HEK293 (cell line): ENCODE measurements around the gene SPEF1.

Experiments used
- CTCF ChIA-PET: fragments of 350-600 bp; formaldehyde crosslinking; extraction: SDS; loops from one replicate; lab custom pipeline; 2021; ENCODE audit warnings: antibody characterized with exemption; lab: Yijun Ruan, JAX
- POLR2A ChIA-PET: fragments of 300-600 bp; formaldehyde crosslinking; extraction: SDS; loops from one replicate; lab custom pipeline; 2020; ENCODE audit warnings: antibody characterized with exemption, inconsistent platforms; lab: Yijun Ruan, JAX
- H3K27ac ChIP-seq: fragments of 200-500 bp; sonication (Bioruptor generic); 2 replicates; pipeline ENCODE4 v1.5.1; 2014; ENCODE audit warnings: low read depth, low read length, control low read depth, inconsistent platforms; ENCODE audit errors: extremely low read depth
- H3K36me3 ChIP-seq, 2 experiments: fragments of 200-500 bp in 1 of 2; sonication (Bioruptor generic) in 1 of 2; 1 replicate in 1 of 2; 2 replicates in 1 of 2; pipeline ENCODE4 v1.5.1; 2014 to 2017; ENCODE audit warnings: inconsistent platforms in 2 of 2, low read length in 2 of 2; ENCODE audit not compliant: control insufficient read depth in 2 of 2, insufficient read depth in 1 of 2
- H3K4me1 ChIP-seq: fragments of 200-500 bp; sonication (Bioruptor generic); 2 replicates; pipeline ENCODE4 v1.5.1; 2014; ENCODE audit warnings: mild to moderate bottlenecking, low read length, inconsistent platforms; ENCODE audit not compliant: control insufficient read depth, insufficient read depth
- H3K4me3 ChIP-seq: 2 replicates; pipeline ENCODE4 v1.5.1; 2011; ENCODE audit warnings: low read depth, mild to moderate bottlenecking, control low read depth, low read length, moderate library complexity
- H3K9me3 ChIP-seq: fragments of 200-500 bp; sonication (Bioruptor generic); 2 replicates; pipeline ENCODE4 v1.5.1; 2014; ENCODE audit warnings: low read depth, low read length, inconsistent platforms; ENCODE audit not compliant: control insufficient read depth, insufficient read depth
- EGR2 ChIP-seq: fragments of 450-650 bp; formaldehyde crosslinking; IDR thresholded peaks from 2 replicates; pipeline ENCODE4 v1.5.1; 2016; ENCODE audit warnings: low read depth, missing biosample characterization, missing genetic modification characterization
- GLIS2 ChIP-seq: fragments of 450-650 bp; formaldehyde crosslinking; IDR thresholded peaks from 2 replicates; pipeline ENCODE4 v1.5.1; 2016; ENCODE audit warnings: missing biosample characterization, missing genetic modification characterization
- KLF1 ChIP-seq: fragments of 450-650 bp; formaldehyde crosslinking; IDR thresholded peaks from 2 replicates; pipeline ENCODE4 v1.5.1; 2016; ENCODE audit warnings: missing biosample characterization, missing genetic modification characterization
- MEIS1 ChIP-seq: sonication (generic); formaldehyde crosslinking; IDR thresholded peaks from 2 replicates; pipeline ENCODE4 v1.8.1; 2022; ENCODE audit warnings: missing genetic modification reagents, mild to moderate bottlenecking, borderline replicate concordance
- SETDB1 ChIP-seq: IDR thresholded peaks from one replicate; pipeline ENCODE4 v1.6.1; 2017; ENCODE audit warnings: mild to moderate bottlenecking, low read length, moderate library complexity, mixed read lengths; ENCODE audit not compliant: insufficient read length
- ZFP37 ChIP-seq: fragments of 450-650 bp; formaldehyde crosslinking; IDR thresholded peaks from 2 replicates; pipeline ENCODE4 v1.5.1; 2016; ENCODE audit warnings: missing biosample characterization, missing genetic modification characterization
- ZNF211 ChIP-seq: fragments of 450-650 bp; formaldehyde crosslinking; IDR thresholded peaks from 2 replicates; pipeline ENCODE4 v1.5.1; 2016; ENCODE audit warnings: low read depth, missing biosample characterization, missing genetic modification characterization
- ZNF221 ChIP-seq: fragments of 450-650 bp; formaldehyde crosslinking; IDR thresholded peaks from 2 replicates; pipeline ENCODE4 v1.5.1; 2017; ENCODE audit warnings: missing biosample characterization, missing genetic modification characterization, borderline replicate concordance
- ZNF48 ChIP-seq: fragments of 450-650 bp; formaldehyde crosslinking; IDR thresholded peaks from 2 replicates; pipeline ENCODE4 v1.5.1; 2016; ENCODE audit warnings: missing biosample characterization, missing genetic modification characterization
- ZNF558 ChIP-seq: fragments of 450-650 bp; formaldehyde crosslinking; IDR thresholded peaks from 2 replicates; pipeline ENCODE4 v1.5.1; 2016; ENCODE audit warnings: missing biosample characterization, missing genetic modification characterization
- ZNF596 ChIP-seq: fragments of 450-650 bp; IDR thresholded peaks from 2 replicates; pipeline ENCODE4 v1.5.0; 2018; ENCODE audit warnings: missing biosample characterization, mild to moderate bottlenecking, missing genetic modification characterization, moderate library complexity
- TF ChIP-seq, protein P1 (sequence below): fragments of 450-650 bp; formaldehyde crosslinking; IDR thresholded peaks from 2 replicates; pipeline ENCODE4 v1.5.1; 2017; ENCODE audit warnings: missing biosample characterization, missing genetic modification characterization
- TF ChIP-seq, protein P2 (sequence below): fragments of 450-650 bp; formaldehyde crosslinking; IDR thresholded peaks from 2 replicates; pipeline ENCODE4 v1.5.1; 2016; ENCODE audit warnings: missing biosample characterization, missing genetic modification characterization
- TF ChIP-seq, protein P3 (sequence below): fragments of 450-650 bp; formaldehyde crosslinking; optimal IDR thresholded peaks from 2 replicates; pipeline ENCODE3; 2016; ENCODE audit warnings: missing biosample characterization, mild to moderate bottlenecking, missing genetic modification characterization

The SPEF1 gene

DNA sequence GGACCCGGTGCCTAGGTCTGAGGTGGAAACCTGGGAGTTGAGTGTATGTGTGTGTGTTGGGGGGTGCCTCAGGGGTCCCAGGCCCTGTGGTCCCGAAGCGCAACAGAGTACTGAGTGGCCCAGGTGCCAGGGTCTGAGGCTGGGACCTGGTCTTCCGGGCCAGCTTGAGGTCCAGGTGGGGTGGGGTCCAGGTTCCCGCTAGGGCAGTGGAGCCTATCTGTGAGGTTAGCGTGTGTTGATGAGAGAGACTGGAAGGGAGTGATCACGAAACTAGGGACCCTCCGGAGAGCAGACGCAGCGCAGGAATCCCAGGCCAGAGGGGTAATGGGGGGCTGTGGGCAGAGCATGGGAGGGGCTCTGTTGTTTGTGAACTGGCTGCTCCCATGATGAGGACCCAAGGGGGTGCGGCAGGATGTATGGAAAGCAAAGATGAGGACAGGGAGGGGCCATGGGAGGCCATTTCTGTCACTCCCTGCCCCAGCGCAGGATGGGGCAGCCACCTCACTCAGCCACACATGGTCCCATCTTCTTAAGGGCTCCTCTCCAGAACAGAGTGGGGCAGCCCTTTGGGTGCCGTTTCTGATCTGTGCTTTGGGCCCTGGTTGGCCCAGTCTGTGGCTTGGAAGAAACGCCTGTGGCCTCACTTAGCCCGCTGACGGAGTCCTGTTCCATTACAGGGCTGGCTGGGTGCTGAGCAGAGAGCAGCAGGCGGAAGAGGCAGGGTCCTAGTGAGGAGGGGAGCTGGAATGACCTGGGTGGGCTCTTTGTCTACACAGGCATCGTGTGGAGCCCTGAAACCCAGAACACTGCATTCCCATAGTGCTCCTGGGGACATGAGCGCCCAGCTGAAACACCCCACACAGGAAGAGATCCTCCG is 47.9 kb downstream of the SPEF1 start:
- H3K27ac ChIP-seq, result no peak overlapping the region
- H3K4me1 ChIP-seq, result peaks cover 6% of the 10 kb centered on the region; the same call in 1 of the 2 replicates
- POLR2A ChIA-PET, result no interaction called here
- no peaks in the 10 kb centered on the region for H3K36me3 ChIP-seq
- CTCF ChIA-PET, result interaction anchor here (4.9 kb wide), 1 partner anchor 23 kb away, joined by 23 read pairs; no protein-coding TSS in a partner anchor
- H3K9me3 ChIP-seq, result no peaks in the 10 kb centered on the region
- H3K4me3 ChIP-seq, result no peak overlapping the region
- TF ChIP-seq GLIS2 (tag by site-specific recombination), result 0 out of 2 replicates have a peak, but pooled peaks have one; percentile 13
- no peak for TF ChIP-seq ZNF558 (tag by site-specific recombination)
- TF ChIP-seq, all 188 proteins: peak for 1

DNA sequence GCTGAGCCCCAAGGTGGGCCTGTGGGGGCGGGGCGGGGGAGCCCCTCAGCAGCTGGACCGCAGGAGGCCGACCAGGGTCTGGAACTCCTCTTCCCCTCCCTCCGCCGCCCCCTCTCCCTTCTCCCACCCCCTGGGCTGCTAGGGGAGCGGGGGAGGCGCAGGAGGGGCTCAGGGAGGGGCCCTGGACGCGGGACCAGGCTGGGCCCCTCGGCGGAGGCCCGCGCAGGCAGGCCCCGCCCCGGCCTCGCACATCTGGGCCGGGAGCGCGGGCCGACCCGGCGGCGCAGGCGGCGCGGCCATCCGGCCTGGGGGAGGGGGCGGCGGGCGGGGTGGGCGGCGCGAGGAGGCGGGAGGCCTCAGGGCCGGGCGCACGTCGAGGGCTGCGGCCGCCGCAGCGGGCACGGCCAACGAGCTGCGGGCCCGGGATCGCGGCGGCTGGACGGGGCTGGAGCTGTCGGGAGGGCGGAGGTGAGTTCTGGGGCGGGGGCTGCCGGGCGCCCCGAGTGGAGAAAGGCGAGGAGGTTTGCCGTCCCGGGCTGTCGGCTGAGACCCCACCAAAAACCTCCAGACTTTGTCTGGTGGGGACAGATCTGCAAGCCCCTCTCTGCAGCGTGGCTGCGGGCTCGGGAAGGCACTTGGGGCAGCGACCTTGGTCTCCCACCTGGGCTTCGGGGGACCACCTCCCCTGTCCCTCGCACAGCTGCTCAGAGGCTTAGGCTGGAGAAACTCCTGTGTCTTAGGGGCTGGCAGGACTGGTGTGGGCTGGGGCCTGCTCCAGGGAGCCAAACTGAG is 48.7 kb downstream of the SPEF1 start, which contains the start of gene HSPA12B:
HSPA12B (plus strand) TSS at position 359 of the 792 bp plus-strand sequence. CDS start 5,990 bp downstream, outside the sequence.
- Histone ChIP-seq H3K27ac (no peak within 1 kb of the TSS), H3K36me3 (no peaks in the 10 kb centered on the region), H3K4me1 (peaks cover 7% of the 10 kb centered on the region; the same call in 1 of the 2 replicates), H3K9me3 (no peaks in the 10 kb centered on the region), H3K4me3 (no peak within 1 kb of the TSS)
- POLR2A ChIA-PET, result interaction anchor here (0.6 kb wide), 1 partner anchor 22 kb away, joined by 3 read pairs; no protein-coding TSS in a partner anchor
- CTCF ChIA-PET, result no interaction called here
- TF ChIP-seq ZNF596 (no peak), KLF1 (no peak), ZNF221 (tag by site-specific recombination) (no peak), MEIS1 (no peak), EGR2 (tag by site-specific recombination) (no peak), SETDB1 (no peak), ZNF211 (tag by site-specific recombination) (no peak), ZFP37 (no peak), ZNF48 (no peak)
- TF ChIP-seq, protein P1, sequence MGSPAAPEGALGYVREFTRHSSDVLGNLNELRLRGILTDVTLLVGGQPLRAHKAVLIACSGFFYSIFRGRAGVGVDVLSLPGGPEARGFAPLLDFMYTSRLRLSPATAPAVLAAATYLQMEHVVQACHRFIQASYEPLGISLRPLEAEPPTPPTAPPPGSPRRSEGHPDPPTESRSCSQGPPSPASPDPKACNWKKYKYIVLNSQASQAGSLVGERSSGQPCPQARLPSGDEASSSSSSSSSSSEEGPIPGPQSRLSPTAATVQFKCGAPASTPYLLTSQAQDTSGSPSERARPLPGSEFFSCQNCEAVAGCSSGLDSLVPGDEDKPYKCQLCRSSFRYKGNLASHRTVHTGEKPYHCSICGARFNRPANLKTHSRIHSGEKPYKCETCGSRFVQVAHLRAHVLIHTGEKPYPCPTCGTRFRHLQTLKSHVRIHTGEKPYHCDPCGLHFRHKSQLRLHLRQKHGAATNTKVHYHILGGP (tag by site-specific recombination), result no peak
- TF ChIP-seq, protein P2, sequence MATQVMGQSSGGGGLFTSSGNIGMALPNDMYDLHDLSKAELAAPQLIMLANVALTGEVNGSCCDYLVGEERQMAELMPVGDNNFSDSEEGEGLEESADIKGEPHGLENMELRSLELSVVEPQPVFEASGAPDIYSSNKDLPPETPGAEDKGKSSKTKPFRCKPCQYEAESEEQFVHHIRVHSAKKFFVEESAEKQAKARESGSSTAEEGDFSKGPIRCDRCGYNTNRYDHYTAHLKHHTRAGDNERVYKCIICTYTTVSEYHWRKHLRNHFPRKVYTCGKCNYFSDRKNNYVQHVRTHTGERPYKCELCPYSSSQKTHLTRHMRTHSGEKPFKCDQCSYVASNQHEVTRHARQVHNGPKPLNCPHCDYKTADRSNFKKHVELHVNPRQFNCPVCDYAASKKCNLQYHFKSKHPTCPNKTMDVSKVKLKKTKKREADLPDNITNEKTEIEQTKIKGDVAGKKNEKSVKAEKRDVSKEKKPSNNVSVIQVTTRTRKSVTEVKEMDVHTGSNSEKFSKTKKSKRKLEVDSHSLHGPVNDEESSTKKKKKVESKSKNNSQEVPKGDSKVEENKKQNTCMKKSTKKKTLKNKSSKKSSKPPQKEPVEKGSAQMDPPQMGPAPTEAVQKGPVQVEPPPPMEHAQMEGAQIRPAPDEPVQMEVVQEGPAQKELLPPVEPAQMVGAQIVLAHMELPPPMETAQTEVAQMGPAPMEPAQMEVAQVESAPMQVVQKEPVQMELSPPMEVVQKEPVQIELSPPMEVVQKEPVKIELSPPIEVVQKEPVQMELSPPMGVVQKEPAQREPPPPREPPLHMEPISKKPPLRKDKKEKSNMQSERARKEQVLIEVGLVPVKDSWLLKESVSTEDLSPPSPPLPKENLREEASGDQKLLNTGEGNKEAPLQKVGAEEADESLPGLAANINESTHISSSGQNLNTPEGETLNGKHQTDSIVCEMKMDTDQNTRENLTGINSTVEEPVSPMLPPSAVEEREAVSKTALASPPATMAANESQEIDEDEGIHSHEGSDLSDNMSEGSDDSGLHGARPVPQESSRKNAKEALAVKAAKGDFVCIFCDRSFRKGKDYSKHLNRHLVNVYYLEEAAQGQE, result no peak
- TF ChIP-seq, protein P3, sequence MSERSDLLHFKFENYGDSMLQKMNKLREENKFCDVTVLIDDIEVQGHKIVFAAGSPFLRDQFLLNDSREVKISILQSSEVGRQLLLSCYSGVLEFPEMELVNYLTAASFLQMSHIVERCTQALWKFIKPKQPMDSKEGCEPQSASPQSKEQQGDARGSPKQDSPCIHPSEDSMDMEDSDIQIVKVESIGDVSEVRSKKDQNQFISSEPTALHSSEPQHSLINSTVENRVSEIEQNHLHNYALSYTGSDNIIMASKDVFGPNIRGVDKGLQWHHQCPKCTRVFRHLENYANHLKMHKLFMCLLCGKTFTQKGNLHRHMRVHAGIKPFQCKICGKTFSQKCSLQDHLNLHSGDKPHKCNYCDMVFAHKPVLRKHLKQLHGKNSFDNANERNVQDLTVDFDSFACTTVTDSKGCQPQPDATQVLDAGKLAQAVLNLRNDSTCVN (tag by site-specific recombination), result no peak
- TF ChIP-seq, all 188 proteins: peak for 0
